ENCODE results near the gene SECTM1.
"Not testable (repeated sequence)": the region's sequence is repeated elsewhere in the genome, so short reads cannot be mapped to it uniquely, and the experiment has no call there.

Gene SECTM1

DNA sequence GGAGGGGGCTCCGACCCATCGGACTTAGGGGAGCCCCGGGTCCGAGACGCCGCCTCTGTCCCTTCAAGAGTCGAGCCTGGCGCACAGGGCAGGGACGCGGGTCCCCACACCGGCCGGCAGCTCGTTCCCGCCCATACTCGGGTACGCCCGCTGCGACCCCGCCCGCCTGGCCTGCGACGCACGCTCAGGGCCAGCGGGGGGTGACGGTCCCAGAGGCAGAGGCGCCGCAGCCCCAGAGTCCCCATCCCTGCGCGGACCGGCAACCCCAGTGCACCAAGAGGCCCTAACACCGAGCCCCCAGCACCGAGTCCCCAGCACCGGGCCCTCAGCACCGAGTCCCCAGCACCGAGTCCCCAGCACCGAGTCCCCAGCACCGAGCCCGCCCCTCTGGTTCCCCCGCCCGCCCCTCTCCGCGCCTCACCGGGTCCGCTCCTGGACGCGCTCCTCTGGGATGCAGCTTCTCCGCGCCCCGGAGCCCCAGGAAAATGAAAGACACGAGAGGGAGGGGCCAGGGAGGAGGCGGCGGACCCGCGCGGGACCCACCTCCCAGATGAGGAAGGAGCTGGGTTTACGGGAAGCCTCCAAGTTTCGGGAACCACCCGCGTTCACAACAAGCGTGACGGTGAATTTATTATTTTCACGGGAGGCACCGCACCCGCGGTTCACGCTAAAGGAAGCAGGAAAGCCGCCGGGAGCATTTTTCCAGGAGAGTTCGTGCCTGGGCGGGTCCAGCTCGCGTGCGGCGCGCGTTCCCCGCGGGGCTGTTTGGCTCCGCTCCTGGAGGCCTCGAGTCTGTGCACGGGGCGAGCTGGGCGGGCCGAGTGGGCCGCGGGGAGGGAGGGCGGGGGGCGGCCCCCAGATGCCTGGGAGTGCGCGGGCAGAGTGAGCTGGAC, at the start of gene SECTM1:
Gene SECTM1, minus strand, starts transcription at position 488 of the 893 bp plus-strand sequence. CDS start 6,526 bp downstream, outside the sequence.
- DNase-seq (ENCODE audit: low read depth in 2 of 2), result no peak

- DNase-seq (ENCODE audit: low read depth in 2 of 2), result no peak
These were observed 49.3 kb upstream of the SECTM1 start for GRCh38 chr17:82382933-82383255.

DNA sequence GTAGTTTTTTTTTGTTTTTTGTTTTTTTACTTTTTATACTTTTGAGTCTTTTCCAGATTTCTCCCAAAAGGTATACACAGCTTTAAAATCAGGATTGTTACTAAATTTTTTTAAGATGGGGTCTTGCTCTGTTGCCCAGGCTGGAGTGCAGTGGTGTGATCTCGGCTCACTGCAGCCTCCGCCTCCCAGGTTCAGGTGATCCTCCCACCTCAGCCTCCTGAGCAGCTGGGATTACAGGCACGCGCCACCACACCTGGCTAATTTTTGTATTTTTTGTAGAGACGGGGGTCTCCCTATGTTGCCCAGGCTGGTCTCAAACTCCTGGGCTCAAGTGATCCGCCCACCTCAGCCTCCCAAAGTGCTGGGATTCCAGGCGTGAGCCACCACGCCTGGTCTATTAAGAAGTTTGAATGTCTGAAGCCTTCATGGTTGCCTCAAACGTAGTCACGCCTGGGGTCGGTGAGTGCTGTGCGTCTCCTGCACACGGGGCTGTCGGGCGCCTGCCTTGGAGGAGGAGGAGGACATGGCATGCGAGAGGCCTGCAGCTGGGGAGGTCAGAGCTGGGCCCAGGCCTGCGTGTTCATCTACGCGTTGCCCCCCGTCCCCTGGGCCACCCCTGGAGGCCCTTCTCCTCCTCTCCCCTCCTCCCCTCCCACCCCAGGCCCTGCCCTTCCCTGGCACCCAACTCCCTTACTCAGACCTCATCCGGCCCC, 48.8 kb upstream of the SECTM1 start:
- not testable (repeated sequence) for DNase-seq (ENCODE audit: low read depth in 2 of 2)

DNA sequence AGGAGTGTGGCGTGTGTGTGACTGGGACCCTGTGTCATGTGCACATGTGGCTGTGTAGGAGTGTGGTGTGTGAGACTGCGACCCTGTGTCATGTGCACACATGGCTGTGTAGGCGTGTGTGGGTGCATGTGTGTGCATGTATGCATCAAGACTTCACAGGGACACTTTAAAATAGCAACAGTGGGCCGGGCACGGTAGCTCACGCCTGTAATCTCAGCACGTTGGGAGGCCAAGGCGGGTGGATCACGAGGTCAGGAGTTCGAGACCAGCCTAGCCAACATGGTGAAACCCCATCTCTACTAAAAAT, 48.1 kb upstream of the SECTM1 start:
- not testable (repeated sequence) for DNase-seq (ENCODE audit: low read depth in 2 of 2)

DNA sequence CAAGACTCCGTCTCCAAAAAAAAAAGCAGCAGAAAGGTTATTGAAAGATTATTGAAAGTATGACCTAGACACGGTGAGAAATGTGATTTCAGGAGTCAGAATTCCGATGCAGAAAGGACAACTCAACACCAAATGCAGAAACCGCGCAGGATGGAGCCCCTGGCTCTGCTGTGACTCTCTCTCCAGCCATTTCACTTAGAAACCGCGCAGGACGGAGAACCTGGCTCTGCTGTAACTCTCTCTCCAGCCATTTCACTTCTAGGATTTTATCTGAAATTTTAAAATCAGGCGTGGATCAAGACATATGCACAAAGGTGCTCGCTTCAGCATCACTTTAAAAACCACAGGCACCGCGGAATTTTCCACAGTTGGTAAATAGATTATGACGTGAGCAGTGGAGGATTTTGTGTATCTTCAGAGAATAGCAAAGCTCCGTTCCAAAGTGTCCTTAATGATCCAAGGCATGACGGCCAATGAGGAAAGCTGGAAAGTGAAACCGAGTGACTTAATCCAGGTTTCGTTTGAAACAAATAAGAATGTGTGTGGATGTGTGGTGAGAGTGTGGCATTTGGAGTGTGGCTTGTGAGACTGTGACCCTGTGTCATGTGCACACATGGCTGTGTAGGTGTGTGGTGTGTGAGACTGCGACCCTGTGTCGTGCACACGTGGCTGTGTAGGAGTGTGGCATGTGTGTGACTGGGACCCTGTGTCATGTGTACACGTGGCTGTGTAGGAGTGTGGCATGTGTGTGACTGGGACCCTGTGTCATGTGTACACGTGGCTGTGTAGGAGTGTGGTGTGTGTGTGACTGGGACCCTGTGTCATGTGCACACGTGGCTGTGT, 47.5 kb upstream of the SECTM1 start:
- DNase-seq (ENCODE audit: low read depth in 2 of 2), result no peak

DNA sequence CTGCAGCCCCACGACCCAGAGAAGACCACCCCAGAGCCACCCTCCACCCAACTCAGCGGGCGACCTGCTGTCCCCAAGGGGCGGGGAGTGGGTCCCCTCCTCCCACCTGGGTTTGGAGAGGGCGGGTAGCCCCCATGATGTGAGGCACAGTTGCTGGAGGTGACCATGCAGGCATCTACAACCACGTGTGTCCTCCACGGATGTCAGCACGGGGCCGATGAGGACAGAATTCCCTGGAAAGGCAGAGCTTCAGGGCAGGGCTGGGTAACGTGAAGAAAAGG, 45.1 kb upstream of the SECTM1 start:
- DNase-seq (ENCODE audit: low read depth in 2 of 2), result no peak

GRCh38 chr17:82377924-82378740, 44.6 kb upstream of the SECTM1 start:
- no peak for DNase-seq (ENCODE audit: low read depth in 2 of 2)

DNA sequence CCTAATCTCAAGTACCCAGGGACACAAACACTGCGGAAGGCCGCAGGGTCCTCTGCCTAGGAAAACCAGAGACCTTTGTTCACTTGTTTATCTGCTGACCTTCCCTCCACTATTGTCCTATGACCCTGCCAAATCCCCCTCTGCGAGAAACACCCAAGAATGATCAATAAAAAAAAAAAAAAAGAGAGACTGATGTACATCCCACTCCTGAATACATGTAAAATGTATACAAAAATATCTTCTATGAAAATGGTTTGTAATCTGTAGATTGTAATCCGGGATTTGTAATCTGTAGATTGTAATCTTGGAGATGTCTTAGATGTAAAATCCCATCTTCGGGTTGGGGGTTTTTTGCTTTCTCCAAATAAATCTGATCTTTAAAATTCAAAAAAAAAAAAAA, 43.7 kb upstream of the SECTM1 start:
- DNase-seq (ENCODE audit: low read depth in 2 of 2), result not testable (repeated sequence)

- DNase-seq (ENCODE audit: low read depth in 2 of 2), result no peak
These were observed 42.6 kb upstream of the SECTM1 start for GRCh38 chr17:82376042-82376730.

GRCh38 chr17:82375359-82376041, 41.9 kb upstream of the SECTM1 start:
- DNase-seq (ENCODE audit: low read depth in 2 of 2), result no peak

DNA sequence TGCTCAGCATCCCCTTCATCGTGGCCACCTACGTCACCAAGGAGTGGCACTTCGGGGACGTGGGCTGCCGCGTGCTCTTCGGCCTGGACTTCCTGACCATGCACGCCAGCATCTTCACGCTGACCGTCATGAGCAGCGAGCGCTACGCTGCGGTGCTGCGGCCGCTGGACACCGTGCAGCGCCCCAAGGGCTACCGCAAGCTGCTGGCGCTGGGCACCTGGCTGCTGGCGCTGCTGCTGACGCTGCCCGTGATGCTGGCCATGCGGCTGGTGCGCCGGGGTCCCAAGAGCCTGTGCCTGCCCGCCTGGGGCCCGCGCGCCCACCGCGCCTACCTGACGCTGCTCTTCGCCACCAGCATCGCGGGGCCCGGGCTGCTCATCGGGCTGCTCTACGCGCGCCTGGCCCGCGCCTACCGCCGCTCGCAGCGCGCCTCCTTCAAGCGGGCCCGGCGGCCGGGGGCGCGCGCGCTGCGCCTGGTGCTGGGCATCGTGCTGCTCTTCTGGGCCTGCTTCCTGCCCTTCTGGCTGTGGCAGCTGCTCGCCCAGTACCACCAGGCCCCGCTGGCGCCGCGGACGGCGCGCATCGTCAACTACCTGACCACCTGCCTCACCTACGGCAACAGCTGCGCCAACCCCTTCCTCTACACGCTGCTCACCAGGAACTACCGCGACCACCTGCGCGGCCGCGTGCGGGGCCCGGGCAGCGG, 41.2 kb upstream of the SECTM1 start:
- DNase-seq (ENCODE audit: low read depth in 2 of 2), result no peak

- no peak for DNase-seq (ENCODE audit: low read depth in 2 of 2)
These were observed 40.4 kb upstream of the SECTM1 start for GRCh38 chr17:82373731-82374625.

GRCh38 chr17:82373072-82373452, 39.5 kb upstream of the SECTM1 start:
- DNase-seq (ENCODE audit: low read depth in 2 of 2), result not testable (repeated sequence)

DNA sequence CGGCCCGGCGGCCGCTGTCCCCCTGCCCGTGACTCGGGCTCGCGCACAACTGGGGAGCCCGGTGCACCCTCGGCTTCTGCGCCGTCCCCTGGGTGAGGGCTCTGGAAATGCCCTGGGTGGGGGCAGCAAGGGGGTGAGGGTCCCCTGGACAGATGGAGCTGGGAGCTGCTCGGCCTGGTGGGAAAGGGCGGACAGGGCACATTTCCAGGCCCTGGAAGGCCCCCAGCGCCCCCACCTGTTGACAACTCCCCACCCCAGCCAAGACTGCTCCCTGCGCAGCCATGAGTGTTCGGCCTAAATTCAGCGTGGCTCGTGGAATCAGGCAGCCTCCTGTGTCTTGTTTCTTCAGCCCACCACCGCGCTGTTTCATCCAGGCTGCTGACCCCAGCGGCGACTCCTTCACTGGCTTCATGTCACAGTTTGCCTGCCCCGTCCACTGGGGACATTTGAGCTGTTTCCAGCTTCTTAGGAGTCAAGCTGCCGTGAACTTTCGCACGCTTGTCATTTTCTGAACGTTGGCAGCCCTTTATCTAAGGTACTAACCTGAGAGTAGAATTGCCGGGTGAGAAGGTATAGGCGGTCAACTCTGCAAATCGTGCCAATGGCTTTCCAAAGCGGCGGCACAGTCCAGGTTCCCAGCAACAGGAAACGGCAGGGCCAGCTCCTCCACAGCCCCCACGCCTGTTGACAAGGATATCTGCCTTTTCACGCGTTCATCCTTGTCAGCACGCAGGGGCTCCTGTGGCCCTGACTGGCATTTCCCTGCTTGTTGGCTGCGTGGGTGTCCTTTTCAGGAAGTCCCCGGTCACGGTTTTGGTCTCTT, 38.9 kb upstream of the SECTM1 start:
- no peak for DNase-seq (ENCODE audit: low read depth in 2 of 2)

GRCh38 chr17:82371333-82372248, 38.0 kb upstream of the SECTM1 start, which contains the start of gene UTS2R:
Gene UTS2R, plus strand, starts transcription at chr17:82371765. Its CDS starts 2,560 bp downstream, at chr17:82374325.
- no peak for DNase-seq (ENCODE audit: low read depth in 2 of 2)

GRCh38 chr17:82370471-82371332, 37.1 kb upstream of the SECTM1 start:
- no peak for DNase-seq (ENCODE audit: low read depth in 2 of 2)

Data from fibroblast of skin of left biceps (primary cell).